ENCODE data around the gene SLC35A4. TPM values are rescaled to one million over a fixed set of nuclear protein-coding genes. Genes with fewer than 3 reads are reported as not detected.

SLC35A4 gene
- polyA plus RNA-seq, 1 donor (not counting 4 experiments of a cell fraction or from before 2014, with no cell fraction given): 63.1 TPM

DNA sequence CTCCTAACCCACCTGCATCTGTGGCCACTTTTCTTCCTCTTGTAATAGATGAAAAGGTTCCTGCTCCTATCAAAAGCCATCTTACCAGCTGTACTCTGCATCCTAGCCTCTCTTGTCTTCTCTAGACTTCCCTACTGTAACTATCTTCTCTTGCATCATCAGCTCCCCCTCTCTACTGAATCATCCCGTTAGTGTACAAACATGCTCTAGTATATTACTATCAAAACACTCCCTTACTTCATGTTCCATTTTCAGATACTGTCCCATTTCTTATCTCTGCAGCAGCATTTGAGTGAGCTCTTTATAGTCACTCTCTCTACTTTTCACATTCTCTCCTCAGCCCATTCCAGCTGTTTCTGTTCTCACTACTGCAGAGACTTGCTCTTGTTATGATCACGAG, 10.2 kb upstream of the SLC35A4 start:
- Histone ChIP-seq H3K9me1 (ENCODE audit: control insufficient read depth, extremely low read depth, insufficient read depth, low read length) (peaks cover 3% of the 10 kb centered on the region), H3K36me3 (ENCODE audit: control insufficient read depth in 2 of 2, extremely low read depth in 1 of 2, insufficient read depth in 2 of 2, low read length in 2 of 2) (peaks cover 16 to 17% of the 10 kb centered on the region in 2 experiments), H4K20me1 (ENCODE audit: control insufficient read depth, extremely low read depth, insufficient read depth, low read length) (no peaks in the 10 kb centered on the region), H3K4me1 (ENCODE audit: control insufficient read depth, extremely low read depth, insufficient read depth, low read length) (peaks cover 30% of the 10 kb centered on the region), H3K4me2 (ENCODE audit: control insufficient read depth, extremely low read depth, insufficient read depth, low read depth, low read length) (peak overlapping the region; percentile 54), H3K9ac (ENCODE audit: control insufficient read depth, extremely low read depth, insufficient read depth, low read length) (no peak overlapping the region), H2AFZ (ENCODE audit: control insufficient read depth, low read length) (no peak overlapping the region), H3K27ac (ENCODE audit: control insufficient read depth, insufficient read depth, low read length) (peak overlapping the region; percentile 73), H3K27me3 (ENCODE audit: control insufficient read depth, extremely low read depth, insufficient read depth, low read length) (no peaks in the 10 kb centered on the region), H3K79me2 (ENCODE audit: control insufficient read depth, insufficient read depth, low read length) (peaks cover 46% of the 10 kb centered on the region), H3K9me3 (ENCODE audit: control insufficient read depth, low read depth, low read length) (no peaks in the 10 kb centered on the region), H3K4me3 (ENCODE audit: control insufficient read depth in 2 of 3, extremely low read depth in 1 of 3, insufficient read depth in 2 of 3, low read depth in 1 of 3, low read length in 3 of 3) (no peak overlapping the region)
- dilution Hi-C loops (cut with MboI; ENCODE audit: extremely low pct_ligation_motif_present, low sequenced_read_pairs): no loop called here
- TF ChIP-seq EZH2 (IDR thresholded peaks at IDR 0.05; ENCODE audit: low read length): no peak
- TF ChIP-seq, protein P1, sequence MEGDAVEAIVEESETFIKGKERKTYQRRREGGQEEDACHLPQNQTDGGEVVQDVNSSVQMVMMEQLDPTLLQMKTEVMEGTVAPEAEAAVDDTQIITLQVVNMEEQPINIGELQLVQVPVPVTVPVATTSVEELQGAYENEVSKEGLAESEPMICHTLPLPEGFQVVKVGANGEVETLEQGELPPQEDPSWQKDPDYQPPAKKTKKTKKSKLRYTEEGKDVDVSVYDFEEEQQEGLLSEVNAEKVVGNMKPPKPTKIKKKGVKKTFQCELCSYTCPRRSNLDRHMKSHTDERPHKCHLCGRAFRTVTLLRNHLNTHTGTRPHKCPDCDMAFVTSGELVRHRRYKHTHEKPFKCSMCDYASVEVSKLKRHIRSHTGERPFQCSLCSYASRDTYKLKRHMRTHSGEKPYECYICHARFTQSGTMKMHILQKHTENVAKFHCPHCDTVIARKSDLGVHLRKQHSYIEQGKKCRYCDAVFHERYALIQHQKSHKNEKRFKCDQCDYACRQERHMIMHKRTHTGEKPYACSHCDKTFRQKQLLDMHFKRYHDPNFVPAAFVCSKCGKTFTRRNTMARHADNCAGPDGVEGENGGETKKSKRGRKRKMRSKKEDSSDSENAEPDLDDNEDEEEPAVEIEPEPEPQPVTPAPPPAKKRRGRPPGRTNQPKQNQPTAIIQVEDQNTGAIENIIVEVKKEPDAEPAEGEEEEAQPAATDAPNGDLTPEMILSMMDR (optimal IDR thresholded peaks at IDR 0.05 in 1 of 3, IDR thresholded peaks at IDR 0.05 in 1 of 3, conservative IDR thresholded peaks at IDR 0.05 in 1 of 3; ENCODE audit: extremely low read depth in 1 of 3, insufficient read depth in 2 of 3, low read length in 3 of 3): no peak
- peak; percentile 13 for FAIRE-seq
- no peak for DNase-seq (ENCODE audit: low read depth, low spot score)

DNA sequence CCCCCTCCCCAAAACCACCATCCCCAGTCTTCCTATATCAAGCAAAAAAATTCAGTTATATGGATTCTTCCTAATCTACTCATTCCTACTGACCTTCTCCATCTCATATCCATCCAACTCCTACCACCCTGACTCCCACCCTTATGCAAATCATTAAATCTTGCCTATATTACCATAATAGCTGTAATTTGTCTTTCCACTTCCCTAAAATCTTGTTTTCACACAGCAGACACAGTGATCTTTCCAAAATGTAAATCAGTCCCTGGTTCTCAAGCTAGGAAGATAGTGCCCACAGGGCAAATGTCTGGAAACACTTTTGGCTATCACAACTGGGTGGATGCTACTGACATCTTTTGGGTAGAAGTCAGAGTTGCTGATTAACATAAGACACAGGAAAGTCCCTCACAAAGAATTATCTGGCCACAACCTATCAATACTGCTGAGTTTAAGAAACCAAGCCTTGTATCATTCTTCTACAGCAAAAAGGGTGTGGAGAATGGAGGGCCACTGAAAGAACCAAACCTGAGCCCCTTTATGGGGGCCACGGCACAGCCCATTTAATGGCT, 8.8 kb upstream of the SLC35A4 start:
- Histone ChIP-seq H3K79me2 (ENCODE audit: control insufficient read depth, insufficient read depth, low read length) (peaks cover 46% of the 10 kb centered on the region), H3K4me2 (ENCODE audit: control insufficient read depth, extremely low read depth, insufficient read depth, low read depth, low read length) (peak overlapping the region; percentile 92), H2AFZ (ENCODE audit: control insufficient read depth, low read length) (no peak overlapping the region), H3K36me3 (ENCODE audit: control insufficient read depth in 2 of 2, extremely low read depth in 1 of 2, insufficient read depth in 2 of 2, low read length in 2 of 2) (peaks cover 7 to 15% of the 10 kb centered on the region in 2 experiments), H3K27me3 (ENCODE audit: control insufficient read depth, extremely low read depth, insufficient read depth, low read length) (no peaks in the 10 kb centered on the region), H3K4me3 (ENCODE audit: control insufficient read depth in 2 of 3, extremely low read depth in 1 of 3, insufficient read depth in 2 of 3, low read depth in 1 of 3, low read length in 3 of 3) (peak overlapping the region; percentile 63 to 77 (median 66)), H4K20me1 (ENCODE audit: control insufficient read depth, extremely low read depth, insufficient read depth, low read length) (no peaks in the 10 kb centered on the region), H3K27ac (ENCODE audit: control insufficient read depth, insufficient read depth, low read length) (peak overlapping the region; percentile 82), H3K9me1 (ENCODE audit: control insufficient read depth, extremely low read depth, insufficient read depth, low read length) (peaks cover 3% of the 10 kb centered on the region), H3K4me1 (ENCODE audit: control insufficient read depth, extremely low read depth, insufficient read depth, low read length) (peaks cover 30% of the 10 kb centered on the region), H3K9me3 (ENCODE audit: control insufficient read depth, low read depth, low read length) (no peaks in the 10 kb centered on the region), H3K9ac (ENCODE audit: control insufficient read depth, extremely low read depth, insufficient read depth, low read length) (peak overlapping the region; percentile 91)
- TF ChIP-seq, protein P1 (optimal IDR thresholded peaks at IDR 0.05 in 1 of 3, IDR thresholded peaks at IDR 0.05 in 1 of 3, conservative IDR thresholded peaks at IDR 0.05 in 1 of 3; ENCODE audit: extremely low read depth in 1 of 3, insufficient read depth in 2 of 3, low read length in 3 of 3): no peak
- TF ChIP-seq EZH2 (IDR thresholded peaks at IDR 0.05; ENCODE audit: low read length): no peak
- no peak for DNase-seq (ENCODE audit: low read depth, low spot score)
- dilution Hi-C loops (cut with MboI; ENCODE audit: extremely low pct_ligation_motif_present, low sequenced_read_pairs): no loop called here
- FAIRE-seq: no peak
